Astrocyte (in vitro differentiated cells and primary cell): Measurements from ENCODE around the gene PGPEP1. TPM values are rescaled to one million over a fixed set of nuclear protein-coding genes. Genes with fewer than 3 reads are reported as not detected.
A peak's percentile ranks its signal among the peaks of the same experiment; 100 is the strongest.
"Not testable (repeated sequence)": the region's sequence is repeated elsewhere in the genome, so short reads cannot be mapped to it uniquely, and the experiment has no call there.

ENCODE experiments used
- DNase-seq: peaks from one replicate; pipeline ENCODE4 v3.0.0-alpha.2; 2010; ENCODE audit warnings: low read depth
- FAIRE-seq: peaks from 2 replicates; lab custom pipeline; 2011; peaks lifted over from hg19 to GRCh38; lab: Jason Lieb, UNC
- H2AFZ ChIP-seq: 2 replicates; pipeline ENCODE4 v1.6.0; 2012; ENCODE audit warnings: low read depth, low read length, inconsistent platforms
- H3K27ac ChIP-seq: 2 replicates; pipeline ENCODE4 v1.5.1; 2011; ENCODE audit warnings: low read depth, low read length, inconsistent platforms
- H3K27me3 ChIP-seq: 2 replicates; pipeline ENCODE4 v1.6.0; 2011; ENCODE audit warnings: low read length, inconsistent platforms; ENCODE audit not compliant: insufficient read depth
- H3K36me3 ChIP-seq: 2 replicates; pipeline ENCODE4 v1.5.1; 2011; ENCODE audit warnings: low read length, inconsistent platforms; ENCODE audit not compliant: insufficient read depth
- H3K4me1 ChIP-seq: 2 replicates; pipeline ENCODE4 v1.5.1; 2011; ENCODE audit warnings: low read length, inconsistent platforms; ENCODE audit not compliant: insufficient read depth
- H3K4me2 ChIP-seq: 2 replicates; pipeline ENCODE4 v1.6.0; 2012; ENCODE audit warnings: low read length, inconsistent platforms
- H3K4me3 ChIP-seq: 2 replicates; pipeline ENCODE4 v1.5.1; 2011; ENCODE audit warnings: low read depth, mild to moderate bottlenecking, low read length, inconsistent platforms; ENCODE audit not compliant: insufficient read depth
- H3K79me2 ChIP-seq: 2 replicates; pipeline ENCODE4 v1.6.0; 2012; ENCODE audit warnings: mild to moderate bottlenecking, low read length, inconsistent platforms; ENCODE audit not compliant: insufficient read depth
- H3K9ac ChIP-seq: 2 replicates; pipeline ENCODE4 v1.6.0; 2012; ENCODE audit warnings: mild to moderate bottlenecking, low read length, inconsistent platforms
- H3K9me3 ChIP-seq: 2 replicates; pipeline ENCODE4 v1.5.1; 2012; ENCODE audit warnings: low read depth, mild to moderate bottlenecking, low read length, inconsistent platforms; ENCODE audit not compliant: insufficient read depth
- H4K20me1 ChIP-seq: 2 replicates; pipeline ENCODE4 v1.6.0; 2012; ENCODE audit warnings: low read length, inconsistent platforms; ENCODE audit not compliant: insufficient read depth
- H3K27ac Mint-ChIP-seq: one replicate; pipeline ENCODE4 v1.8.0; 2021; ENCODE audit warnings: mild to moderate bottlenecking, mixed read lengths; ENCODE audit not compliant: unreplicated experiment
- H3K27me3 Mint-ChIP-seq: one replicate; pipeline ENCODE4 v1.8.0; 2021; ENCODE audit warnings: low read depth, mixed read lengths; ENCODE audit not compliant: unreplicated experiment
- H3K36me3 Mint-ChIP-seq: one replicate; pipeline ENCODE4 v1.8.0; 2021; ENCODE audit warnings: low read depth, mixed read lengths; ENCODE audit not compliant: unreplicated experiment
- H3K4me1 Mint-ChIP-seq: one replicate; pipeline ENCODE4 v1.8.0; 2021; ENCODE audit warnings: low read depth, mixed read lengths; ENCODE audit not compliant: unreplicated experiment
- H3K4me3 Mint-ChIP-seq: one replicate; pipeline ENCODE4 v1.8.0; 2021; ENCODE audit warnings: mild to moderate bottlenecking, moderate library complexity, mixed read lengths; ENCODE audit not compliant: unreplicated experiment
- H3K9me3 Mint-ChIP-seq: one replicate; pipeline ENCODE4 v1.8.0; 2021; ENCODE audit warnings: mild to moderate bottlenecking, mixed read lengths; ENCODE audit not compliant: unreplicated experiment
- CTCF ChIP-seq: IDR thresholded peaks from 2 replicates; pipeline ENCODE4 v1.5.1; 2011; ENCODE audit warnings: low read depth, mild to moderate bottlenecking, inconsistent platforms, low read length, moderate library complexity; ENCODE audit not compliant: insufficient read depth
- EZH2 ChIP-seq: IDR thresholded peaks from 2 replicates; pipeline ENCODE4 v1.6.1; 2012; ENCODE audit warnings: mild to moderate bottlenecking, low read length, inconsistent platforms; ENCODE audit not compliant: insufficient read depth
- total RNA-seq: library from RNA; stranded (reverse); gene quantifications from 2 replicates; pipeline ENCODE4 v1.2.1, GENCODE V29; 2021

The PGPEP1 gene
- total RNA-seq, 1 donor from 2014 or later, result 28.4 TPM

GRCh38 chr19:18361646-18362045, 21.2 kb downstream of the PGPEP1 start:
- Histone ChIP-seq H3K4me2 (no peak overlapping the region), H3K9me3 (peaks cover 5% of the 10 kb centered on the region), H3K9ac (no peak overlapping the region), H2AFZ (no peak overlapping the region), H3K79me2 (no peaks in the 10 kb centered on the region), H3K27me3 (no peaks in the 10 kb centered on the region), H3K4me3 (no peak overlapping the region), H4K20me1 (no peaks in the 10 kb centered on the region), H3K4me1 (peaks cover 23% of the 10 kb centered on the region), H3K27ac (no peak overlapping the region), H3K36me3 (peaks cover 7% of the 10 kb centered on the region)
- H3K36me3 Mint-ChIP-seq, result peaks cover 34% of the 10 kb centered on the region
- H3K4me1 Mint-ChIP-seq, result peaks cover 7% of the 10 kb centered on the region
- H3K27me3 Mint-ChIP-seq, result no peaks in the 10 kb centered on the region
- no peak overlapping the region for H3K27ac Mint-ChIP-seq
- H3K4me3 Mint-ChIP-seq, result no peak overlapping the region
- peaks cover 11% of the 10 kb centered on the region for H3K9me3 Mint-ChIP-seq
- no peak for TF ChIP-seq EZH2
- no peak for TF ChIP-seq CTCF
- FAIRE-seq (no peak), DNase-seq (no peak)

- Mint-ChIP-seq H3K36me3 (peaks cover 21% of the 10 kb centered on the region), H3K27me3 (no peaks in the 10 kb centered on the region), H3K4me3 (no peak overlapping the region), H3K9me3 (peaks cover 3% of the 10 kb centered on the region), H3K27ac (peak overlapping the region; percentile 98), H3K4me1 (peaks cover 7% of the 10 kb centered on the region)
- H3K9ac ChIP-seq, result no peak overlapping the region
- no peaks in the 10 kb centered on the region for H3K9me3 ChIP-seq
- H3K27ac ChIP-seq, result no peak overlapping the region
- H3K4me1 ChIP-seq, result peaks cover 23% of the 10 kb centered on the region
- peaks cover 4% of the 10 kb centered on the region for H3K36me3 ChIP-seq
- H4K20me1 ChIP-seq, result no peaks in the 10 kb centered on the region
- H2AFZ ChIP-seq, result no peak overlapping the region
- TF ChIP-seq CTCF, result no peak
- TF ChIP-seq EZH2, result no peak
- H3K79me2 ChIP-seq, result no peaks in the 10 kb centered on the region
- FAIRE-seq (no peak), DNase-seq (no peak)
- H3K4me3 ChIP-seq, result no peak overlapping the region
- H3K4me2 ChIP-seq, result no peak overlapping the region
- H3K27me3 ChIP-seq, result no peaks in the 10 kb centered on the region
Measured at GRCh38 chr19:18362934-18363542, 22.6 kb downstream of the PGPEP1 start.

- H2AFZ ChIP-seq, result no peak overlapping the region
- no peaks in the 10 kb centered on the region for H4K20me1 ChIP-seq
- FAIRE-seq, result no peak
- H3K9me3 ChIP-seq, result no peaks in the 10 kb centered on the region
- H3K27ac ChIP-seq, result peak overlapping the region; percentile 99
- H3K27me3 ChIP-seq, result no peaks in the 10 kb centered on the region
- Mint-ChIP-seq H3K9me3 (peaks cover 3% of the 10 kb centered on the region), H3K4me3 (no peak overlapping the region), H3K36me3 (peaks cover 14% of the 10 kb centered on the region), H3K4me1 (peaks cover 7% of the 10 kb centered on the region), H3K27ac (peak overlapping the region; percentile 98), H3K27me3 (no peaks in the 10 kb centered on the region)
- H3K4me2 ChIP-seq, result no peak overlapping the region
- peaks cover 23% of the 10 kb centered on the region for H3K4me1 ChIP-seq
- no peak for DNase-seq
- H3K4me3 ChIP-seq, result no peak overlapping the region
- H3K79me2 ChIP-seq, result no peaks in the 10 kb centered on the region
- TF ChIP-seq EZH2 (no peak), CTCF (no peak)
- H3K36me3 ChIP-seq, result peaks cover 4% of the 10 kb centered on the region
- peak overlapping the region; percentile 81 for H3K9ac ChIP-seq
Measured at GRCh38 chr19:18363787-18364186, 23.4 kb downstream of the PGPEP1 start.

- not testable (repeated sequence) for H3K9me3 ChIP-seq, H3K4me1 Mint-ChIP-seq, H3K4me3 ChIP-seq, H3K27me3 Mint-ChIP-seq, H4K20me1 ChIP-seq, H3K79me2 ChIP-seq, H3K36me3 ChIP-seq, FAIRE-seq, H3K27me3 ChIP-seq, DNase-seq, H3K36me3 Mint-ChIP-seq, H3K9me3 Mint-ChIP-seq
- H3K4me3 Mint-ChIP-seq, result peak overlapping the region; percentile 40
- H3K4me2 ChIP-seq, result peak overlapping the region; percentile 43
- peak overlapping the region; percentile 99 for H3K27ac ChIP-seq
- peaks cover 23% of the 10 kb centered on the region for H3K4me1 ChIP-seq
- H3K9ac ChIP-seq, result peak overlapping the region; percentile 81
- H3K27ac Mint-ChIP-seq, result peak overlapping the region; percentile 98
- H2AFZ ChIP-seq, result peak overlapping the region; percentile 50
Measured at GRCh38 chr19:18364277-18364825, 24.0 kb downstream of the PGPEP1 start.
